Panc1 (cell line): ENCODE measurements around the gene LPP.

ENCODE experiments used
- CTCF ChIP-seq: fragments of 450-650 bp; IDR thresholded peaks from 2 replicates; pipeline ENCODE4 v1.5.1; 2017; ENCODE audit warnings: mild to moderate bottlenecking
- POLR2AphosphoS5 ChIP-seq: IDR thresholded peaks from 2 replicates; pipeline ENCODE4 v1.6.1; 2012; ENCODE audit warnings: mild to moderate bottlenecking, low read depth, low read length, moderate library complexity
- REST ChIP-seq, 2 experiments: IDR thresholded peaks; 2 replicates each; pipeline ENCODE4 v1.6.1; 2011 to 2012; ENCODE audit warnings: low read depth in 2 of 2, control low read depth in 1 of 2, low read length in 1 of 2, mild to moderate bottlenecking in 1 of 2, moderate library complexity in 1 of 2; ENCODE audit not compliant: insufficient read depth in 1 of 2
- SIN3A ChIP-seq: IDR thresholded peaks from 2 replicates; pipeline ENCODE4 v1.6.1; 2012; ENCODE audit warnings: low read depth, mild to moderate bottlenecking, low read length, moderate library complexity, borderline replicate concordance; ENCODE audit not compliant: insufficient read depth
- TCF7L2 ChIP-seq: IDR thresholded peaks from 2 replicates; pipeline ENCODE4 v1.6.1; 2011; ENCODE audit warnings: mild to moderate bottlenecking, low read depth, low read length, inconsistent platforms

- TF ChIP-seq CTCF: no peak
- TF ChIP-seq POLR2AphosphoS5: no peak
- TF ChIP-seq REST (IDR thresholded peaks at IDR 0.05; ENCODE audit: insufficient read depth in 1 of 2, low read depth in 2 of 2, low read length in 1 of 2): no peak
- no peak for TF ChIP-seq SIN3A
- no peak for TF ChIP-seq TCF7L2
Measured at GRCh38 chr3:188197388-188197847, 43.5 kb downstream of the LPP start.
